Endothelial cell of coronary artery (primary cell): ENCODE results near the gene FAM107A. TPM values are rescaled to one million over a fixed set of nuclear protein-coding genes. Genes with fewer than 3 reads are reported as not detected.

ENCODE experiments used
- total RNA-seq: library from RNA; depleted of rRNA; stranded (reverse); fragments of >200 nt; gene quantifications from 2 replicates; pipeline ENCODE4 v1.2.3, GENCODE V29; 2014

The FAM107A gene
- total RNA-seq, result 4.5 and 5.4 TPM in 2 replicates

GRCh38 chr3:58577269-58577821 lies at the start of gene FAM107A:
TSS of gene FAM107A (minus strand) at chr3:58577391. CDS start at chr3:58569860, 7,531 bp downstream.

GRCh38 chr3:58536501-58537411 lies 40.4 kb downstream of the FAM107A start, which contains the start of gene ACOX2:
TSS of gene ACOX2 (minus strand) at chr3:58537190. CDS start at chr3:58535106, 2,084 bp downstream.

Other genes with a start within 250 kb of the FAM107A start
- 8.8 and 13.9 TPM in 2 replicates for gene PXK, start 244.5 kb downstream of the FAM107A start, total RNA-seq
- 55.1 and 62.4 TPM in 2 replicates for gene PDHB, start 143.6 kb downstream of the FAM107A start, total RNA-seq
- gene KCTD6, start 85.3 kb downstream of the FAM107A start, total RNA-seq, result 5.3 and 9.2 TPM in 2 replicates
- 2.8 and 4.0 TPM in 2 replicates for gene ACOX2, start 40.2 kb downstream of the FAM107A start, total RNA-seq
- 0.09 and 0.18 TPM in 2 replicates for gene FAM3D, start 89.4 kb upstream of the FAM107A start, total RNA-seq